Measurements from ENCODE around the gene STRA8. TPM values are rescaled to one million over a fixed set of nuclear protein-coding genes. Genes with fewer than 3 reads are reported as not detected.
A peak's percentile ranks its signal among the peaks of the same experiment; 100 is the strongest.

Gene STRA8
- total RNA-seq, 2 donors from 2014 or later = not detected

DNA sequence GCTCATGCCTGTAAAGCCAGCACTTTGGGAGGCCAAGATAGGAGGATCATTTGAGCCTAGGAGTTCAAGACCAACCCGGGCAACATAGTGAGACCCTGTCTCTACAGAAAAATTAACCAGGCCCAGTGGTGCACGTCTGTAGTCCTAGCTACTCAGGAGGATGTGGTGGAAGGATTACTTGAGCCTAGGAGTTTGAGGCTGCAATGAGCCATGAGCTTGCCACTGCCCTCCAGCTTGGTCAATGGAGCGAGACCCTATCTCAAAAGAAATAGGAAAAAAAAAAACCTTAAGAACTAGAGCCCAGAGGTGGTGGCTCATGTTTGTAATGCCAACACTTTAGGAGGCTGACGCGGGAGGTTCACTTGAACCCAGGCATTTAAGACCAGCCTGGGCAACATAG lies 2.2 kb downstream of the STRA8 start:
- Mint-ChIP-seq H3K27me3 (peaks cover 0 to 5% of the 10 kb centered on the region in 2 donors), H3K36me3 (no peaks in the 10 kb centered on the region), H3K4me3 (no peak overlapping the region), H3K27ac (no peak overlapping the region), H3K9me3 (no peaks in the 10 kb centered on the region), H3K4me1 (ENCODE audit: low read depth in 2 of 2) (no peaks in the 10 kb centered on the region)
- DNase-seq (ENCODE audit: low spot score) (no peak), ATAC-seq (no peak)

DNA sequence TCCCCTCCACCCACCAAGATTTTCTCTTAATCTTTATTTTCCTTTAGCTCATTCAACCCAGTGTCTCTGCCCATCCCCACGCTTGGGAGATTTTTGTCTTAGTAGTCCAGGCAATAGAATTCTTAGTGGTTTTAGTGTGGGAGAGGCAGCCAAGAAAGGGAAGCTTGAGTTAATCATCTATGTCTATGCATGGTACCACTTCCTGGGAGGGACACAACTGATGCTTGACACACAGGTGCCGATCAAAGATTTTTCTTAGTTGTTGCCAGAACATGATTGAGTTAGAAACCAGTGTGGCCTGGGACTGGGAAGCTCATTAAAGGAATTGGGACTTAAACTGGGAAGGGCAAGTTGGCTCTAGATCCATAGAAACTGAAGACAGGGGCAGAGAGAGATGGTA lies 3.1 kb downstream of the STRA8 start:
- Mint-ChIP-seq H3K27ac (no peak overlapping the region), H3K9me3 (no peaks in the 10 kb centered on the region), H3K27me3 (peaks cover 3 to 5% of the 10 kb centered on the region in 2 donors), H3K4me3 (no peak overlapping the region), H3K4me1 (ENCODE audit: low read depth in 2 of 2) (no peaks in the 10 kb centered on the region), H3K36me3 (no peaks in the 10 kb centered on the region)
- ATAC-seq = no peak
- DNase-seq (ENCODE audit: low spot score) = no peak

DNA sequence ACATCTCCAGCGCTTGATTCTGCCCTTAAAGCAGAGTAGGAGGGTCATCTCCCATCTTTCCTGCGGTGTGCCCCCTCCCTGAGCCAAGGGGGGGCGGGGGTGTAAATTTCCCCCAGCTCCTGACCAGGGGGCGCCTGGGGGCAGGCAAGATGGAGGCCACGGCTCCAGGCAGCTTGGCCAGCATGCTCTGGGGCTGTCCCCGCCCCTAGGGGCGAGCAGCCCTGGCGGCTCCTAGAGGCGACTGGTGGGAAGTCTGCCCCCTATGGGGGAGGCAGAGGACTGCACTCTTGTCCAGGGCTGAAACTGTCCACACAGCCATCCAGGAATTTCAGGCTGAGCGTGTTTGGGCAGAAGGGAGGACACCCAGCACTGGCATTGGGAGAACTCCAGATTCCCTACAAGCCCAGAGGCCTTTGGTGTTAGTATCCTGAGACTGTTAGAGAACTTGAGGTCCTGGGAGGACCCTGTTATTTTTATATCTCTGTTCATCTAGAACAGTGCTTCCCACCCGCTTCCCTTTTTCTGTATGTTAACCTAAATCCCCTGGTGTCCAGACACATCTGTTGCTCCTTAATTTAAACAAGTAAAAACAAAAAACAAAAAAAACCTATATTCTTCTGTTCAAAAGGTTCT lies 4.6 kb downstream of the STRA8 start:
- DNase-seq (ENCODE audit: low spot score) = no peak

DNA sequence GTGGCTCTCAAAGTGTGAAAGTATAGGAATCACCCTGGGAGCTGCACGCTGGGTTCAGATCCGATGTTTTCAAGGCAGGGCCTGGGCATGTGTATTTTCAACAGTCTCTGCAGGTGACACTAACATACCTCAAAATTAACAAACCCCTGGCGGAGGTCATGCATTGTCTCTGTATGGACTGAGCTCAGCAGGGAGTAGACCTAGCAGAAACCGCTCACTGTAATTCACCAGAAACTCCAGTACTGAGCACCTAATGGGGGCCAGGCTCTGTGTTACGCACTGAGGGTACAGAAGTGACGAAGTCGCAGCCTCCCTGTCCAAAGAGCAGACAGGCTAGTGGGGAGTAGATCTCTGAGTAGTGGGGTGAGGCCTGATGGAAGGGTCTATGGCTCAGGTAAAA lies 5.6 kb downstream of the STRA8 start:
- no peak for ATAC-seq
- DNase-seq (ENCODE audit: low spot score) = no peak
- H3K4me1 Mint-ChIP-seq (ENCODE audit: low read depth in 2 of 2) = no peaks in the 10 kb centered on the region
- no peaks in the 10 kb centered on the region for H3K9me3 Mint-ChIP-seq
- H3K4me3 Mint-ChIP-seq = no peak overlapping the region
- peaks cover 5 to 8% of the 10 kb centered on the region in 2 donors for H3K27me3 Mint-ChIP-seq
- H3K27ac Mint-ChIP-seq = no peak overlapping the region
- H3K36me3 Mint-ChIP-seq = no peaks in the 10 kb centered on the region

More for the DNA sequence above, 4.6 kb downstream of the STRA8 start:
- Mint-ChIP-seq H3K36me3 (no peaks in the 10 kb centered on the region), H3K4me3 (no peak overlapping the region), H3K4me1 (ENCODE audit: low read depth in 2 of 2) (no peaks in the 10 kb centered on the region), H3K9me3 (no peaks in the 10 kb centered on the region), H3K27me3 (peaks cover 6 to 7% of the 10 kb centered on the region in 2 donors), H3K27ac (no peak overlapping the region)
- peak; percentile 40 to 59 for ATAC-seq

DNA sequence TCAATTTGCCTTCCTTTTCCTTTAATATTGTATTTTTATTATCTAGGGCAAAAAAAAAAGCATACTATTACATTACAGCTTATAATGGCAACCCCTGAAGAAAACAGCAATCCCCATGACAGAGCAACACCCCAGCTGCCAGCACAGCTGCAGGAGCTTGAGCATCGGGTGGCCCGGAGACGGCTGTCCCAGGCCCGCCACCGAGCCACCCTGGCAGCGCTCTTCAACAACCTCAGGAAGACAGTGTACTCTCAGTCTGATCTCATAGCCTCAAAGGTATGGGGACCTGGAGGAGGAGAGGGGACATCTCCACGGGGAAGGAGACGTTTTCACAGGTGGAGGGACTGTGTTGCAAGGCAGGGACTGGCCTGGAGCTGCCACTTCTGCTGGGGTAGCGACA lies 6.8 kb downstream of the STRA8 start:
- Mint-ChIP-seq H3K27me3 (peaks cover 5 to 20% of the 10 kb centered on the region in 2 donors), H3K27ac (no peak overlapping the region), H3K9me3 (no peaks in the 10 kb centered on the region), H3K36me3 (no peaks in the 10 kb centered on the region), H3K4me1 (ENCODE audit: low read depth in 2 of 2) (no peaks in the 10 kb centered on the region), H3K4me3 (no peak overlapping the region)
- DNase-seq (ENCODE audit: low spot score) (no peak), ATAC-seq (peak in 1 of 2 donors; percentile 9)

DNA sequence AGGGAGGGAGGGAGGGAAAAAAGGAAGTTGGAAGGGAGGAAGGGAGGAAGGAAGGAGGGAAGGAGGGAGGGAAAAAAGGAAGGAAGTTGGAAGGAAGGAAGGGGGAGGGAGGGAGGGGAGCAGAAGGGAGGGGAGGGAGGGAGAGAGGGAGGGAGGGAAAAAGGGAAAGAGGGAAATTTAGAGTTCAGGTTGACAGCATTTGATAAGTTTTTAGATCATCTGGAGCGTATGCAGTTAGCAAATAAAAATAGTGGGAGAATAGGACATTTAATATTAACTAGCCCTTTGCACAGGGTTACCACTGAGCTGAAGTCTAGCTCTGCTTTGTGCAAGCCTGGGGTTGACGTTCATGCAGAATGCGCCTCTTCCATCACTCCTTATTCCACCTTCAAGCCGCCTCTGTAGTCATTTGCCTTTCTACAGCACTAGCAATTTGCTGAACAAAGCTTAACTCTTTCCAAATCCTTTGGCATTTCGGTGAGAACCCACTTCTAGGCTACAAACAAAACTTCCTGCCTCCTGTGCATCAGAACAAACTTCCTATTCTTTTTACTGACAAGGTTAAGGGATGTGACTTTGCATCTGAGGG lies 8.6 kb downstream of the STRA8 start:
- ATAC-seq = no peak

DNA sequence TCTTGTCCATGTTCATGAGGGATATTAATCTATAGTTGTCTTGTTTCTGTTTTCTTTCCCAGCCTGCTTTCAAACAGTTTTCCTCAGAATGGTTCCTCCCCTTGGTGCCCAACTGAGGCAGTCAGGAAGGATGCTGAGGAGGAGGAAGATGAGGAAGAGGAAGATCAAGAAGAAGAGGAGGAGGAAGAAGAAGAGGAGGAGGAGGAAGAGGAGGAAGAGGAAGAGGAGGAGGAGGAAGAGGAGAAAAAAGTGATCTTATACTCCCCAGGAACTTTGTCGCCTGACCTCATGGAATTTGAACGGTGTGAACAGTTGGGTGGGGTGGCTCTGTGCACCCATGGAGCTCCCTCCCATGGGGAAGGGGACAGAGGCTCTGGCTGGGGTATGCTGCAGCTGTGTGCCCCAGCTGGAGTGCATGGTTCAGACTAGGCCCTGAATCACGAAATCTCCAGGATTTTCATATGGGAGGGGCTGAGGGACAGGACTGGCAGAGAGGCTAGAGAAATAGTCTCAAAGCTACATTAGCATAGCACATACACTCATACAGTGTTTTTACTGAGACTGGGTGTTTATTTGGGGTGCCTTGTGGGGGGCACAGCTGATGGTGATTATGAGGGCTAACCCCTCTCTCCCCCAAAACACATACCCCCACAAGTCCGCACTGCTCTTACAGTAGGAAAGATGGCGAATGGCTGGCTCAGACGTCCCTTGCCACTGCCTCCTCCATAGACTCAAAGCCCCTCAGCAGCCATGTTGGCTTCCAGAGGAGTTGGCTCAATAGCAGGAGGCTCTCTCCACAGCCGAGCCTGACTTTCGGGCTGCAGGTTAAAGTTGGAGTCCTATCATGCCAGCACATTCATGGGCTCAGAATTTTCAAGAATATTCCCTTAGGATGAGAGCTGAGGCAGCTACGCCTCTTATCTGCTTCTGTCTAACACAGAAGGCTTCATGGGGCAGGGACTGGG lies 11.9 kb downstream of the STRA8 start:
- Mint-ChIP-seq H3K4me1 (ENCODE audit: low read depth in 2 of 2) (no peaks in the 10 kb centered on the region), H3K27me3 (peaks cover 3 to 20% of the 10 kb centered on the region in 2 donors), H3K9me3 (no peaks in the 10 kb centered on the region), H3K27ac (no peak overlapping the region), H3K36me3 (no peaks in the 10 kb centered on the region), H3K4me3 (no peak overlapping the region)
- ATAC-seq (no peak), DNase-seq (ENCODE audit: low spot score) (no peak)

More for the DNA sequence above, 8.6 kb downstream of the STRA8 start:
- H3K4me3 Mint-ChIP-seq = no peak overlapping the region
- no peak for DNase-seq (ENCODE audit: low spot score)
- H3K9me3 Mint-ChIP-seq = no peaks in the 10 kb centered on the region
- H3K4me1 Mint-ChIP-seq (ENCODE audit: low read depth in 2 of 2) = no peaks in the 10 kb centered on the region
- H3K36me3 Mint-ChIP-seq = no peaks in the 10 kb centered on the region
- no peak overlapping the region for H3K27ac Mint-ChIP-seq
- peaks cover 3 to 20% of the 10 kb centered on the region in 2 donors for H3K27me3 Mint-ChIP-seq

DNA sequence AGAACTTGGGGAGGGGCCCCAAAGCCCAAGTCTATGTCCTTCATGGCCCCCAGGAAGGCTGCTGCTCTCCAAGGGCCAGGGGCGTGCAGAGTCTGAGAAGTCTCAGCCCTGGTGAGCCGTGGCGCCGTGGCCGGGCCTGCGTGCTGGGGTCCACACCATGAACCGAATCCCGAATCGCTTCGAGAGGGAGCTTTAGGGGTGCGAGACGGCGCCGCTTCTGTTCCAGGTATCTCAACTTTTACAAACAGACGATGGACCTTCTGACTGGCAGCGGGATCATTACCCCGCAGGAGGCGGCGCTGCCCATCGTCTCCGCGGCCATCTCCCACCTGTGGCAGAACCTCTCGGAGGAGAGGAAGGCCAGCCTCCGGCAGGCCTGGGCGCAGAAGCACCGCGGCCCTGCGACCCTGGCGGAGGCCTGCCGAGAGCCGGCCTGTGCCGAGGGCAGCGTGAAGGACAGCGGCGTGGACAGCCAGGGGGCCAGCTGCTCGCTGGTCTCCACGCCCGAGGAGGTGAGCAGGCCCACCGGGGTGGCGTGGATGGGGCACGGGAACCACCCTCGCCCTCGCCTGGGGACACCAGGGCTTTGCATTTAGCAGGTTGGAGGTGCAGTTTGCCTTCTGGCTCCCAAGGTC lies 12.7 kb downstream of the STRA8 start:
- Mint-ChIP-seq H3K4me3 (no peak overlapping the region), H3K4me1 (ENCODE audit: low read depth in 2 of 2) (no peaks in the 10 kb centered on the region), H3K36me3 (no peaks in the 10 kb centered on the region), H3K27ac (no peak overlapping the region), H3K27me3 (peaks cover 3 to 20% of the 10 kb centered on the region in 2 donors), H3K9me3 (no peaks in the 10 kb centered on the region)
- DNase-seq (ENCODE audit: low spot score) (no peak), ATAC-seq (no peak)

DNA sequence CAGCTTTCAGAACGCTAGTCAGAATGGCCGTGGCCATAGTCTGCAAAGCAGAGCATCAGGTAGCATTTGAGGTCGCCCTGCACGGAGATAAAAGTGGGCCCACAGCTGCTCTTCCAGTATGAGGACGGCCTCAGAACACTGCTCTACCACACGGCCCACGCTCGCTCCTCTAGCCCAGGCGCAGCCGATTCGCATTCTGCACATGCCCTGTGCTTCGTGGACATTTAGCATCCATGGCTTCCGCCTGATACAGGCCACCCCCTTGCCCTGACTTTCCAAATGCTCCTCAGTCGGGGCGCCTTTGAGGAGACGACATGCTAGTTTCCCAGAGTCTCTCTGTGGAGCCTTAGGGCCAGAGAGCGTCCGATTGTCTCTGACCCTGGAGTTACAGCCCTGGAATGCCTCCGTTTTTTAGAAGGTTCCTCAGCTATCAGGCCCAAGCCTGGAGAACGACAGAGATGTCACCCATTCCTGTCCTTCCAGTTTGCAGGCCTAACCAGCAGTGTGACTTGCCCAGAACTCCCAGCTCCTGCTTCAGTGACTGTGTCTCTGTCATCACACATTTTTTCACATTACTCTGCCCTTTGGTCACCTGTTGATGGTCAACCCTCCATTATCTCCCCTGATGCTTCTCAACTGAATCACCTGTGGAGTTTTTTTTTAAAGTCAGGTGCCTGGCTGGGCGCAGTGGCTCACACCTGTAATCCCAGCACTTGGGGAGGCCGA lies 14.3 kb downstream of the STRA8 start:
- ATAC-seq = no peak
- DNase-seq (ENCODE audit: low spot score) = no peak
- Mint-ChIP-seq H3K27ac (no peak overlapping the region), H3K27me3 (peaks cover 0 to 13% of the 10 kb centered on the region in 2 donors), H3K4me3 (no peak overlapping the region), H3K9me3 (no peaks in the 10 kb centered on the region), H3K36me3 (no peaks in the 10 kb centered on the region), H3K4me1 (ENCODE audit: low read depth in 2 of 2) (no peaks in the 10 kb centered on the region)

DNA sequence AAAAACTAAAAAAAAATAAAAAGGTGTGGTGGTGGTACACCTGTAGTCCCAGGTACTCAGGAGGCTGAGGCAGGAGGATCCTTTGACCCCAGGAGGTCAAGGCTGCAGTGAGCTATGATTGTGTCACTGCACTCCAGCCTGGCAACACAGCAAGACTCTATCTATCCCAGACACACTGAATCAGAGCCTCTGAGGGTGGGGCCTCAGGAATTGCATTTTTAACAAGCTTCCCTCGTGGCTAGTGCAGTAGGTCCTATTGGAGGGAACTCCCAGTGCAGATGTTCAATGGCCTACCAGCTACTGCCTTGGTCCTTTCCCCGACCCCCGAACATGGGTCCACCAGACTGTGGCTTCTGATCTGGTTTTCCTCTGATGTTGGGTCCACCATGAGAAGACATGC lies 14.9 kb downstream of the STRA8 start:
- no peak for ATAC-seq
- Mint-ChIP-seq H3K4me3 (no peak overlapping the region), H3K27me3 (peaks cover 0 to 13% of the 10 kb centered on the region in 2 donors), H3K4me1 (ENCODE audit: low read depth in 2 of 2) (no peaks in the 10 kb centered on the region), H3K27ac (no peak overlapping the region), H3K36me3 (no peaks in the 10 kb centered on the region), H3K9me3 (no peaks in the 10 kb centered on the region)
- DNase-seq (ENCODE audit: low spot score) = no peak

DNA sequence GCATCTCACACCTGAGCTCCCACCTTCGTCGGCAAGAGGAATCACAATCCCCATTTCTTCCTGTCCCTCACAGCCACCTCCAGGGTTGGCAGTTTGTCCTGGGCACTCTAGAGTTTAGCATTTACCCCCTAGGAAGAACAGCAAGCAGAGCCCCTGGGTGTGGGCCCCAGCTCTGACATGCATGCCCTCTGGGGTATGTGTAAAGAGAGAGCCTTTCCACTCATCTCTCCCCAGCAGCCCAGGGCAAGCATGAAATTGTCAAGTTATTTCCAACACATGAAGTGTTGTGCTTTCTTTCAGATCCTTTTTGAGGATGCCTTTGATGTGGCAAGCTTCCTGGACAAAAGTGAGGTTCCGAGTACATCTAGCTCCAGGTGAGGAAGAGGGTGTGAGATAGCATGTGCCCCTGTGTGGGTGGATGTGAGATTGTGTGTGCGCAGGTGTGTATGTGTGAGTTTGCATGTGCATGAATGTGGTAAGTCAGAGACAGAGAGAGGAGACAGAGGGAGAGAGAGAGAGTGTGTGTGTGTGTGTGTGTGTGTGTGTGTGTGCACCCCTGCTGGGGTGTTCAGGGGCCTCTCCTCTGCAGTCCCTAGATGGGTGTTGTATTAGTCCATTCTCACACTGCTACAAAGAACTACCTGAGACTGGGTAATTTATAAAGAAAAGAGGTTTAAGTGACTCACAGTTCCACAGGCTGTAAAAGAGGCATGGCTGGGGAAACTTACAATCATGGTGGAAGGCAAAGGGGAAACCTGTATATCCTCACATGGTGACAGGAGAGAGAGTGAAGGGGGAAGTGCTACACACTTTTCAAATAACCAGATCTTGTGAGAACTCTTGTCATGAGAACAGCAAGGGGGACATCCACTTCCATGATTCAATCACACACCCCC lies 18.1 kb downstream of the STRA8 start:
- no peaks in the 10 kb centered on the region for H3K4me1 Mint-ChIP-seq (ENCODE audit: low read depth in 2 of 2)
- no peak for ATAC-seq
- DNase-seq (ENCODE audit: low spot score) = no peak
- H3K4me3 Mint-ChIP-seq = no peak overlapping the region
- no peaks in the 10 kb centered on the region for H3K9me3 Mint-ChIP-seq
- no peaks in the 10 kb centered on the region for H3K27me3 Mint-ChIP-seq
- no peaks in the 10 kb centered on the region for H3K36me3 Mint-ChIP-seq
- no peak overlapping the region for H3K27ac Mint-ChIP-seq

DNA sequence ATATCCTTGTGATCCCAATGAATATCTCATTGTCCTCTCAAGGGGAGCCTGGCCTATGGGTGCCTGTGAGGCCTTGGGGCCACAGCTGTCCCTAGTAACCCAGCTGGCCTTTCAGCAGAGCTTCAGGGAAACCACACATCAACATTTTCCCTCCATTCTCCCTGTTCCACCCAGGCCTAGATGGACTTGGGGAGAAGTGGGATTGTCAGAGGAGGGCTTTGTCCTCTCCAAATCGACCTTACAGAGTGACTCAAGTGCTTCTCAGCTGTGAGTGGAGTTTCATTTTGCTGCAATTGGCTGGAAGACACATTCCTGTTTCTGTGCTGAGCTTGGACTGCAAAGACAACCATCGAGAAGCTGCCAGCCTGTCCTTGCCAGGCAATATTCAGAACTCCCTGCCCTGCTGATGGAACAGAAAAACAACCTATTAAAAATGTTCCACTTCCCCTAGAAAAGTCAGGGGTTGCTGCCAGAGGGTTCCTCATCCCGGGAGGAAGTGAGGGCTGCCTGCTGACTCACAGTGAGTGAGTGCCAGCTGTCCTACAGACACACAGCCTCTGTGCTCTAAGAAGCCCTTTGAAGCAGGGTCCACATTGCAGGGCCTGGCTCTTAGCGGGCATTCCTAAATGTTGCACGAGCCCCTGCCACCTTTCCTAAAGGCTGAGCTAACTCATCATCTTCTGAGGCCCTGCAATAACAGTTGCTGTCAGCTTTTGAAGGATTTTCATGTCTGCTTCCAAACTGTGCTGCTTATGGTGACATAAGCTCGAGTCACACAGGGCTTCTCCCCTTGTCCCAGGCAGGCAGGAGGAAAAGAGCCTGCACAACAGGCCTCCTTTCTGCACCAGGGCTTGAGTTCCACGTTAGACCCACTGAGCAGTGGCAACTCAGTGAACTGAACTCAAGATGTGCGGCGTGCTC lies 20.5 kb downstream of the STRA8 start:
- no peak for DNase-seq (ENCODE audit: low spot score)
- H3K4me3 Mint-ChIP-seq = no peak overlapping the region

More for the DNA sequence above, 20.5 kb downstream of the STRA8 start:
- Mint-ChIP-seq H3K27ac (no peak overlapping the region), H3K27me3 (peaks cover 0 to 2% of the 10 kb centered on the region in 2 donors), H3K4me1 (ENCODE audit: low read depth in 2 of 2) (no peaks in the 10 kb centered on the region), H3K36me3 (no peaks in the 10 kb centered on the region), H3K9me3 (no peaks in the 10 kb centered on the region)
- no peak for ATAC-seq
